HFF-Myc (cell line): ENCODE data around the gene MEF2C.

Experiments used
- DNase-seq: peaks from one replicate; pipeline ENCODE4 v3.0.0-alpha.2; 2011; ENCODE audit warnings: low read depth; ENCODE audit errors: extremely low read depth
- H3K4me3 ChIP-seq: replicated peaks from 2 replicates; pipeline ENCODE4 v1.5.1; 2011; ENCODE audit warnings: low read depth, mild to moderate bottlenecking, control low read depth, low read length
- TF ChIP-seq, protein P1 (sequence below): IDR thresholded peaks from 2 replicates; pipeline ENCODE4 v1.5.1; 2012; ENCODE audit warnings: mild to moderate bottlenecking, low read depth, low read length, control low read depth; ENCODE audit errors: missing control alignments

The MEF2C gene

GRCh38 chr5:88854769-88855168 is 28.2 kb downstream of the MEF2C start:
- DNase-seq = no peak
- no peak overlapping the region for H3K4me3 ChIP-seq
- TF ChIP-seq, protein P1, sequence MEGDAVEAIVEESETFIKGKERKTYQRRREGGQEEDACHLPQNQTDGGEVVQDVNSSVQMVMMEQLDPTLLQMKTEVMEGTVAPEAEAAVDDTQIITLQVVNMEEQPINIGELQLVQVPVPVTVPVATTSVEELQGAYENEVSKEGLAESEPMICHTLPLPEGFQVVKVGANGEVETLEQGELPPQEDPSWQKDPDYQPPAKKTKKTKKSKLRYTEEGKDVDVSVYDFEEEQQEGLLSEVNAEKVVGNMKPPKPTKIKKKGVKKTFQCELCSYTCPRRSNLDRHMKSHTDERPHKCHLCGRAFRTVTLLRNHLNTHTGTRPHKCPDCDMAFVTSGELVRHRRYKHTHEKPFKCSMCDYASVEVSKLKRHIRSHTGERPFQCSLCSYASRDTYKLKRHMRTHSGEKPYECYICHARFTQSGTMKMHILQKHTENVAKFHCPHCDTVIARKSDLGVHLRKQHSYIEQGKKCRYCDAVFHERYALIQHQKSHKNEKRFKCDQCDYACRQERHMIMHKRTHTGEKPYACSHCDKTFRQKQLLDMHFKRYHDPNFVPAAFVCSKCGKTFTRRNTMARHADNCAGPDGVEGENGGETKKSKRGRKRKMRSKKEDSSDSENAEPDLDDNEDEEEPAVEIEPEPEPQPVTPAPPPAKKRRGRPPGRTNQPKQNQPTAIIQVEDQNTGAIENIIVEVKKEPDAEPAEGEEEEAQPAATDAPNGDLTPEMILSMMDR = no peak

- no peak for DNase-seq
- TF ChIP-seq, protein P1 = no peak
- H3K4me3 ChIP-seq = no peak overlapping the region
Measured at GRCh38 chr5:88847420-88847819, 35.6 kb downstream of the MEF2C start.

- no peak overlapping the region for H3K4me3 ChIP-seq
- no peak for DNase-seq
- TF ChIP-seq, protein P1 = no peak
Measured at GRCh38 chr5:88846434-88846833, 36.5 kb downstream of the MEF2C start.

DNA sequence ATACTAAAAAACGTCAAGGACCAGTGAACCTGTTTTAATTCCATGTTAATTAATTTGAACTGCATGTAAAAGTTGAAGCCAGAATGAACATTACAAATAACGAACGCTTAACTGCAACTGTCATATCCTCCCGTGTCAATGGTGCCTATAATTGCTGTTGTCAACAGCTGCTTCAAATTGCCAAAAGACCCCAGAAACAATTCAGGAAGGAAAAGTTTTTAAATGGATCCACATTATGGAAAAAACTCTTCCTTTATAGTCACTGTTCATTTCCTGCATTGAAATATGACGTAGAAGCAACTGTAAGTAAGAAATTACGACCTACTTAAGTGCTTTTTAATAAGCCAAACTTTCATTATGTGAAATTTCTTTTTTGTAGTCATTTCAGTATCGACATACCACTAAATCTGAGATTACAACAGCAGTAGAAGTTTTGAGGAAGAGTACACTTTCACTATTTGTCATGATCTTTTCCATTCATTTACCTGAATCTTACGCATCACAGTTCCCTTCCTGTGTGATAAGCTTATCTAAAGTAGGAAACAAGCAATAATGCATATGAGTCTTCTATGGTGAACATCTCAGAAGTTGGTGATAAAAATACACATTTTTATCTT is 37.8 kb downstream of the MEF2C start:
- TF ChIP-seq, protein P1 = no peak
- no peak for DNase-seq
- H3K4me3 ChIP-seq = no peak overlapping the region

DNA sequence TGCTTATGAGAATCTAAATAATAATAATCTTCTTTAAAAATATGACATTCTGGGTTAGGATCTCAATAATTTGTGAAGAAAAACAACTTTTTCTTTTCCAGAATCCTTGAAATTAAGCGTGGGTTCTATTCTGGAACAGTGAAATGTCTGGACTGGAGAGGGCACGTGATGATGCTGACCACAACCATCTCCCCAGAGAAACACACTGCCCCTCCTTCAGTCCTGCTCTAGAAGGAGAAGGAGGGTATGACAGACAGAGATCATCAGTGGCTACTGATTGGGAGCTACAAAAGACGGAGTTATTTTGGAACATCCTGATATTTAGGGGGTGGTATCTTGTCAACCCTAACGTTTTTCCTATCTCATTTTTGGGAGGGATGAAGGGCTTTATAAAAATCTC is 40.2 kb downstream of the MEF2C start:
- H3K4me3 ChIP-seq = no peak overlapping the region
- DNase-seq = no peak
- TF ChIP-seq, protein P1 = no peak

GRCh38 chr5:88841212-88841611 is 41.8 kb downstream of the MEF2C start:
- TF ChIP-seq, protein P1 = no peak
- DNase-seq = no peak
- H3K4me3 ChIP-seq = no peak overlapping the region

DNA sequence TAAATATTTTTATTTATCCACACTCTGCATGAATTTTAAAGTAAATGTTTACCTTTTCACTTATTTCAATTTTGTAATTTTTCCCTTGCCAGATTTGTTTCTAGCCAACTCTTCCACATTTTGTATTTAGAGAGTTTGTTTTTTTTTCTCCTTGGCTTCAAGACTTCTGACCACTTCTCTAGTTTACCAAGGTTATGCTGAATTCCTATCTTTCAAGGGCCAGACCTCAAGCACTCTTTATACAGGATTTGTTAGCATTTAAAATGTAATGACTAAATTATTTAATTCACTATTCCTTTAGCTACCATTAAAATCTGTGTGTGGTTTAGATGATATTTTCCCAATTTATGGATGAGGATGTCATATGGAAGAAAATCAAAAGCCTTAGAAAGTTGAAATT is 42.5 kb downstream of the MEF2C start:
- no peak overlapping the region for H3K4me3 ChIP-seq
- TF ChIP-seq, protein P1 = no peak
- DNase-seq = no peak
